ENCODE data around the gene ABAT. TPM values are rescaled to one million over a fixed set of nuclear protein-coding genes. Genes with fewer than 3 reads are reported as not detected.

The ABAT gene
- total and polyA plus RNA-seq, 2 of the 8 experiments (the other 6 are each of a cell fraction or from before 2014, with no cell fraction given), result 6.4 to 8.4 TPM

DNA sequence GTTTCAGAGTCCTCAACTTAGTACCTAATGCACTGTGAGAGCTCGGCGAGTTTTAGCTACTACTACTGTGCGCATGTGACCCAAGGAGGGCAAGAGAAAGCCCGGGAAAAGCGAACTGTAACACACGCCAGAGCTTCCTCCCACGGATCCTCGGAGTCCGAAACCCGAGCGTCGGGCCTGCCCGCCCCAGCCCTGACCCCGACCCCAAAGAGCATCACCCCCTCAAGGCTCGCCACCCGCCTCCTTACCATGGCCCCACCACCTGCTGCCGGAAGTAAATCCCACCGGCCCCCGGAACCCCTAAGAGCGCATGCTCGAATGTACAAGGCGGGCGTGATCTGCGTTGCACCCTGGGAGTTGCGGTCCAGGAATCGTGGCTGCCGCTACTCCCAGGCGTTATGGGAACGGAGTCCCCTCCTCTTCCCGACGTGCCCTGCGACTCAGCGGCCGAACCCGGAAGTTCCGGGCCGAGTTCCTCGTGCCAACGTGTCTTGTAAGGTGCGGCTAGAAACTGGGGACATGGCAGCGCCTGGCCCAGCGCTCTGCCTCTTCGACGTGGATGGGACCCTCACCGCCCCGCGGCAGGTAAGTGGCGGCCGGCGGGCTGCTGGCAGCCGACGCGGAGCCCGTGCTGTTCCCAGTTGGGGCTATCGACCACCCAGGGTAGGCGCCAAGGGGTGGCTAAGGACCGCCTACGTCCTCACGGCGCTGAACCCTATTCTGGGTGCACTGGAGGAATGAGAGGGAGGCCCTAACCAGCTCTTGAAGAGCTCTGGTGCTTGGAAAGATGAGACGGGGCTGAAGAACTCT is 123.2 kb downstream of the ABAT start, which contains the start of the genes PMM2 and TMEM186 (continued):
- TF ChIP-seq KDM4A (IDR thresholded peaks at IDR 0.05; ENCODE audit: low read depth, low read length, severe bottlenecking), result peak; percentile 62
- TF ChIP-seq ASH2L (IDR thresholded peaks at IDR 0.05; ENCODE audit: low read length), result peak; percentile 80
- TF ChIP-seq JUND (IDR thresholded peaks at IDR 0.05; ENCODE audit: low read length), result no peak
- TF ChIP-seq PHF8 (conservative IDR thresholded peaks at IDR 0.05; ENCODE audit: low read depth, low read length), result peak; percentile 66
- peak; percentile 90 for TF ChIP-seq GABPA (IDR thresholded peaks at IDR 0.05; ENCODE audit: borderline replicate concordance, insufficient read depth, low read length)
- peak in 1 of 2 experiments; percentile 76; a peak in 2 of 3 replicates for TF ChIP-seq POLR2A (IDR thresholded peaks at IDR 0.05; ENCODE audit: control extremely low read depth in 1 of 2, low read depth in 2 of 2, low read length in 2 of 2)
- no peak for TF ChIP-seq SRF (IDR thresholded peaks at IDR 0.05; ENCODE audit: low read depth, low read length)
- 0 out of 2 replicates have a peak, but pooled peaks have one; percentile 24 for TF ChIP-seq TBP (IDR thresholded peaks at IDR 0.05; ENCODE audit: low read depth, low read length)
- TF ChIP-seq, protein P1, sequence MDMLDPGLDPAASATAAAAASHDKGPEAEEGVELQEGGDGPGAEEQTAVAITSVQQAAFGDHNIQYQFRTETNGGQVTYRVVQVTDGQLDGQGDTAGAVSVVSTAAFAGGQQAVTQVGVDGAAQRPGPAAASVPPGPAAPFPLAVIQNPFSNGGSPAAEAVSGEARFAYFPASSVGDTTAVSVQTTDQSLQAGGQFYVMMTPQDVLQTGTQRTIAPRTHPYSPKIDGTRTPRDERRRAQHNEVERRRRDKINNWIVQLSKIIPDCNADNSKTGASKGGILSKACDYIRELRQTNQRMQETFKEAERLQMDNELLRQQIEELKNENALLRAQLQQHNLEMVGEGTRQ (IDR thresholded peaks at IDR 0.05; ENCODE audit: low read length), result peak; percentile 13; the same call in 1 of the 2 replicates
- peak; percentile 98 to 99 for TF ChIP-seq SIN3A (conservative IDR thresholded peaks at IDR 0.05 in 1 of 2, IDR thresholded peaks at IDR 0.05 in 1 of 2; ENCODE audit: low read depth in 1 of 2, low read length in 2 of 2)
- no peak for TF ChIP-seq ZNF274 (IDR thresholded peaks at IDR 0.05; ENCODE audit: borderline replicate concordance, extremely low read depth, low read length)
- TF ChIP-seq GTF2F1 (IDR thresholded peaks at IDR 0.05; ENCODE audit: borderline replicate concordance, low read depth, low read length), result no peak
- TF ChIP-seq KDM5A (IDR thresholded peaks at IDR 0.05; ENCODE audit: low read length), result 0 out of 2 replicates have a peak, but pooled peaks have one; percentile 15
- TF ChIP-seq RFX5 (IDR thresholded peaks at IDR 0.05; ENCODE audit: borderline replicate concordance, low read depth, low read length), result no peak
- TF ChIP-seq RXRA (IDR thresholded peaks at IDR 0.05; ENCODE audit: insufficient read depth, low read depth, low read length), result no peak
- TF ChIP-seq POU5F1 (IDR thresholded peaks at IDR 0.05; ENCODE audit: low read depth, low read length), result no peak
- TF ChIP-seq, protein P2, sequence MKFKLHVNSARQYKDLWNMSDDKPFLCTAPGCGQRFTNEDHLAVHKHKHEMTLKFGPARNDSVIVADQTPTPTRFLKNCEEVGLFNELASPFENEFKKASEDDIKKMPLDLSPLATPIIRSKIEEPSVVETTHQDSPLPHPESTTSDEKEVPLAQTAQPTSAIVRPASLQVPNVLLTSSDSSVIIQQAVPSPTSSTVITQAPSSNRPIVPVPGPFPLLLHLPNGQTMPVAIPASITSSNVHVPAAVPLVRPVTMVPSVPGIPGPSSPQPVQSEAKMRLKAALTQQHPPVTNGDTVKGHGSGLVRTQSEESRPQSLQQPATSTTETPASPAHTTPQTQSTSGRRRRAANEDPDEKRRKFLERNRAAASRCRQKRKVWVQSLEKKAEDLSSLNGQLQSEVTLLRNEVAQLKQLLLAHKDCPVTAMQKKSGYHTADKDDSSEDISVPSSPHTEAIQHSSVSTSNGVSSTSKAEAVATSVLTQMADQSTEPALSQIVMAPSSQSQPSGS (IDR thresholded peaks at IDR 0.05; ENCODE audit: low read length), result no peak
- TF ChIP-seq EGR1 (IDR thresholded peaks at IDR 0.05; ENCODE audit: borderline replicate concordance, low read depth, low read length), result no peak
- TF ChIP-seq POLR2AphosphoS5 (IDR thresholded peaks at IDR 0.05; ENCODE audit: low read depth, low read length), result peak; percentile 75; the same call in 1 of the 2 replicates
- TF ChIP-seq, protein P3, sequence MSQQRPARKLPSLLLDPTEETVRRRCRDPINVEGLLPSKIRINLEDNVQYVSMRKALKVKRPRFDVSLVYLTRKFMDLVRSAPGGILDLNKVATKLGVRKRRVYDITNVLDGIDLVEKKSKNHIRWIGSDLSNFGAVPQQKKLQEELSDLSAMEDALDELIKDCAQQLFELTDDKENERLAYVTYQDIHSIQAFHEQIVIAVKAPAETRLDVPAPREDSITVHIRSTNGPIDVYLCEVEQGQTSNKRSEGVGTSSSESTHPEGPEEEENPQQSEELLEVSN (IDR thresholded peaks at IDR 0.05), result peak; percentile 91
